SK-N-SH treated with all-trans-retinoic acid at 6 μM for 48 hours (cell line): ENCODE data around the gene POTEC.
"Not testable (repeated sequence)": the region's sequence is repeated elsewhere in the genome, so short reads cannot be mapped to it uniquely, and the experiment has no call there.

Experiments used
- ARNTL ChIP-seq: fragments of 450-650 bp; formaldehyde crosslinking; IDR thresholded peaks from 2 replicates; pipeline ENCODE4 v1.5.0; 2020; ENCODE audit warnings: low read depth, mild to moderate bottlenecking, moderate library complexity, borderline replicate concordance
- BACH2 ChIP-seq: fragments of 250-450 bp; sonication (Bioruptor Pico); IDR thresholded peaks from 2 replicates; pipeline ENCODE4 v1.9.0; 2021; ENCODE audit warnings: mild to moderate bottlenecking, borderline replicate concordance
- CREB5 ChIP-seq: fragments of 250-450 bp; sonication (Bioruptor Pico); IDR thresholded peaks from 2 replicates; pipeline ENCODE4 v1.5.1; 2020; ENCODE audit warnings: low read depth, mild to moderate bottlenecking, moderate library complexity
- CSDC2 ChIP-seq: fragments of 250-450 bp; sonication (Bioruptor Pico); IDR thresholded peaks from 2 replicates; pipeline ENCODE4 v1.5.0; 2020; ENCODE audit warnings: mild to moderate bottlenecking, moderate library complexity
- ESRRG ChIP-seq: fragments of 250-450 bp; sonication (Bioruptor Pico); IDR thresholded peaks from 2 replicates; pipeline ENCODE4 v1.6.1; 2021; ENCODE audit warnings: mild to moderate bottlenecking
- GLIS3 ChIP-seq: fragments of 250-450 bp; sonication (Bioruptor Pico); IDR thresholded peaks from 2 replicates; pipeline ENCODE4 v1.5.0; 2020; ENCODE audit warnings: mild to moderate bottlenecking, moderate library complexity
- PATZ1 ChIP-seq: fragments of 250-450 bp; sonication (Bioruptor Pico); IDR thresholded peaks from 2 replicates; pipeline ENCODE4 v1.8.0; 2020; ENCODE audit warnings: mild to moderate bottlenecking, moderate library complexity, borderline replicate concordance
- PPARA ChIP-seq: fragments of 250-450 bp; sonication (Bioruptor Pico); IDR thresholded peaks from 2 replicates; pipeline ENCODE4 v1.5.0; 2020; ENCODE audit warnings: mild to moderate bottlenecking, borderline replicate concordance
- RARB ChIP-seq: fragments of 250-450 bp; sonication (Bioruptor Pico); IDR thresholded peaks from 2 replicates; pipeline ENCODE4 v1.8.0; 2021; ENCODE audit warnings: mild to moderate bottlenecking, moderate library complexity
- TOX ChIP-seq: fragments of 250-450 bp; sonication (Bioruptor Pico); IDR thresholded peaks from 2 replicates; pipeline ENCODE4 v1.8.0; 2021; ENCODE audit warnings: mild to moderate bottlenecking, moderate library complexity, borderline replicate concordance
- ZC3H10 ChIP-seq: fragments of 250-450 bp; sonication (Bioruptor Pico); IDR thresholded peaks from 2 replicates; pipeline ENCODE4 v1.5.1; 2021; ENCODE audit warnings: mild to moderate bottlenecking, moderate library complexity
- ZFP30 ChIP-seq: fragments of 450-650 bp; formaldehyde crosslinking; IDR thresholded peaks from 2 replicates; pipeline ENCODE4 v1.5.0; 2022; ENCODE audit warnings: mild to moderate bottlenecking, moderate library complexity

- not testable (repeated sequence) for TF ChIP-seq BACH2 (CRISPR knock-in tag); ZC3H10 (CRISPR knock-in tag); ARNTL (CRISPR knock-in tag); RARB (CRISPR knock-in tag); PATZ1 (CRISPR knock-in tag); ESRRG; CSDC2 (CRISPR knock-in tag); ZFP30 (CRISPR knock-in tag); PPARA (CRISPR knock-in tag); CREB5 (CRISPR knock-in tag); TOX; GLIS3 (CRISPR knock-in tag)
These were observed at the start of gene POTEC for GRCh38 chr18:14543446-14543964.
